ENCODE data around the gene ZBTB39. TPM values are rescaled to one million over a fixed set of nuclear protein-coding genes. Genes with fewer than 3 reads are reported as not detected.
"Not testable (repeated sequence)": the region's sequence is repeated elsewhere in the genome, so short reads cannot be mapped to it uniquely, and the experiment has no call there.

ZBTB39 gene
- total RNA-seq, 4 donors from 2014 or later: 7.6 to 13.0 (median 10.9) TPM

GRCh38 chr12:56983386-56983785 is 23.0 kb downstream of the ZBTB39 start:
- no peak for TF ChIP-seq CTCF (IDR thresholded peaks at IDR 0.05)
- TF ChIP-seq POLR2A (IDR thresholded peaks at IDR 0.05): no peak
- intact Hi-C loops (cut with DNase I; ENCODE audit: low total_unique reads): no loop called here
- Histone ChIP-seq H3K36me3 (no peaks in the 10 kb centered on the region), H3K9me3 (no peaks in the 10 kb centered on the region), H3K4me1 (peaks cover 0 to 5% of the 10 kb centered on the region in 2 donors), H3K27ac (no peak overlapping the region), H3K27me3 (no peaks in the 10 kb centered on the region), H3K4me3 (no peak overlapping the region)
- DNase-seq: no peak

- intact Hi-C loops (cut with DNase I; ENCODE audit: low total_unique reads); H3K4me3 ChIP-seq; H3K27me3 ChIP-seq; H3K9me3 ChIP-seq; DNase-seq; H3K4me1 ChIP-seq; H3K36me3 ChIP-seq; H3K27ac ChIP-seq: not testable (repeated sequence)
Observed at GRCh38 chr12:56982578-56983236, 23.6 kb downstream of the ZBTB39 start.

GRCh38 chr12:56980941-56981530 is 25.3 kb downstream of the ZBTB39 start:
- H3K36me3 ChIP-seq: no peaks in the 10 kb centered on the region
- intact Hi-C loops (cut with DNase I; ENCODE audit: low total_unique reads): no loop called here

GRCh38 chr12:56980268-56980667 is 26.1 kb downstream of the ZBTB39 start:
- H3K4me3 ChIP-seq: no peak overlapping the region
- TF ChIP-seq CTCF (IDR thresholded peaks at IDR 0.05): no peak
- no peak for TF ChIP-seq POLR2A (IDR thresholded peaks at IDR 0.05)
- no peaks in the 10 kb centered on the region for H3K36me3 ChIP-seq
- no peak for DNase-seq
- H3K27ac ChIP-seq: no peak overlapping the region
- intact Hi-C loops (cut with DNase I; ENCODE audit: low total_unique reads): no loop called here
- H3K27me3 ChIP-seq: no peaks in the 10 kb centered on the region
- H3K9me3 ChIP-seq: no peaks in the 10 kb centered on the region
- no peaks in the 10 kb centered on the region for H3K4me1 ChIP-seq

More at GRCh38 chr12:56980941-56981530, 25.3 kb downstream of the ZBTB39 start:
- H3K4me1 ChIP-seq: no peaks in the 10 kb centered on the region
- H3K27me3 ChIP-seq: no peaks in the 10 kb centered on the region
- no peak for TF ChIP-seq POLR2A (IDR thresholded peaks at IDR 0.05)
- no peak for DNase-seq
- no peak overlapping the region for H3K27ac ChIP-seq
- no peaks in the 10 kb centered on the region for H3K9me3 ChIP-seq
- no peak overlapping the region for H3K4me3 ChIP-seq

GRCh38 chr12:56979628-56980027 is 26.7 kb downstream of the ZBTB39 start:
- no peak for TF ChIP-seq CTCF (IDR thresholded peaks at IDR 0.05)
- intact Hi-C loops (cut with DNase I; ENCODE audit: low total_unique reads): no loop called here
- no peak overlapping the region for H3K27ac ChIP-seq
- no peak overlapping the region for H3K4me3 ChIP-seq
- no peaks in the 10 kb centered on the region for H3K36me3 ChIP-seq
- H3K27me3 ChIP-seq: no peaks in the 10 kb centered on the region
- no peaks in the 10 kb centered on the region for H3K4me1 ChIP-seq
- H3K9me3 ChIP-seq: no peaks in the 10 kb centered on the region
- DNase-seq: no peak

- Histone ChIP-seq H3K9me3 (no peaks in the 10 kb centered on the region), H3K27me3 (no peaks in the 10 kb centered on the region), H3K27ac (no peak overlapping the region), H3K4me3 (no peak overlapping the region), H3K36me3 (no peaks in the 10 kb centered on the region), H3K4me1 (no peaks in the 10 kb centered on the region)
- no peak for DNase-seq
- TF ChIP-seq POLR2A (IDR thresholded peaks at IDR 0.05): no peak
- TF ChIP-seq CTCF (IDR thresholded peaks at IDR 0.05): no peak
- intact Hi-C loops (cut with DNase I; ENCODE audit: low total_unique reads): no loop called here
Observed at GRCh38 chr12:56978397-56979138, 27.8 kb downstream of the ZBTB39 start.

GRCh38 chr12:56977361-56977760 is 29.0 kb downstream of the ZBTB39 start:
- H3K9me3 ChIP-seq; DNase-seq; H3K27me3 ChIP-seq; intact Hi-C loops (cut with DNase I; ENCODE audit: low total_unique reads); H3K27ac ChIP-seq; H3K4me1 ChIP-seq; H3K36me3 ChIP-seq; H3K4me3 ChIP-seq: not testable (repeated sequence)

GRCh38 chr12:56974224-56974623 is 32.1 kb downstream of the ZBTB39 start:
- intact Hi-C loops (cut with DNase I; ENCODE audit: low total_unique reads); H3K36me3 ChIP-seq: not testable (repeated sequence)

GRCh38 chr12:56968910-56969309 is 37.4 kb downstream of the ZBTB39 start:
- H3K4me3 ChIP-seq; H3K9me3 ChIP-seq; H3K27ac ChIP-seq; H3K4me1 ChIP-seq; DNase-seq; H3K36me3 ChIP-seq; intact Hi-C loops (cut with DNase I; ENCODE audit: low total_unique reads); H3K27me3 ChIP-seq: not testable (repeated sequence)

More at GRCh38 chr12:56974224-56974623, 32.1 kb downstream of the ZBTB39 start:
- H3K27ac ChIP-seq, H3K4me3 ChIP-seq, DNase-seq, H3K4me1 ChIP-seq, H3K9me3 ChIP-seq, H3K27me3 ChIP-seq: not testable (repeated sequence)
